ENCODE results near the gene CELF2.

The CELF2 gene

GRCh38 chr10:11004144-11005077 lies 13.3 kb upstream of the CELF2 start:
- DNase-seq: no peak

- no peak for DNase-seq
Measured at GRCh38 chr10:11005725-11006427, 11.8 kb upstream of the CELF2 start.

DNA sequence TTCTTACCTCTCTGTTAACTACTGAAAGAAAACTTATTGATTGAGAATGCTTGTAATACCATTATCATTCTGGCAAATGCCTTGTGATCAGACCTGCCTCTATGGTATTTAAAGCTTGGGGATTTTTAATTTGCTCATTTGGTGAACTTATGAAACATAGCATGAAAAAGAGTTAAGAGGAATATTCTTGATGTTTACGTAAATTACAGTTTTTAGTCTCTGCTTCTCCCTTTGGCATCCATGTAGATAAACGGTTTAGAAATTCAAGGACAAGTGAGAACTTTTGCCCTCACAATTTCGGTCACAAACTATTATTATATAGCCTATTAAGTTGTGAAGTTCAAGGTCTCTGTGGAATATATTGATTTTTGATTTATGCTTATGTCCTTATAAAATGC lies 11.2 kb upstream of the CELF2 start:
- no peak for DNase-seq

DNA sequence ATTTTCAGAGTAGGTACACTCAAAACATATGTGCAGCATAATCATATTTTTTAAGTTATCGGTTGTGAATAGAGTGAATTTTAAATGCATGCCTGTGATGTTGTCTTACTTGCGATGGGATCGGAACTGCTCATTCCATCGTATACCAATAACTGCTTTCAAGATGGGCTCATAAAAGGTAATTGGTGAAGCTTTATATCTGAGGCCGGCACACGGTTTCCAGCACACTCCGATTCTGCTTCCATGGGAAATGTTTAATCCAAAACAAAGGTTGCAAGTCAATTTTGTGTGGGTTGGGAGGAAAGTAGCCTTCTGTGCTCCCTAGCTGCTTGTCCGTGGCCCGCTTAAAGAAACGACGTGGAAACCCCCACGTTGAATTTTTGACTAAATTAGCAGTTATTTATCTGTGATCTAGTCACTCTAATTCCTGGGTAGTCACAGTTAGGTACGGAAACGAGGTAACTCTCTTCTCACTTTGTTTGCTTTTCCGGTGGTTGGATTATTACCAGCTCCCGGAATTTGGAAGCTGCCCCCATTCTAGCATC lies 10.1 kb upstream of the CELF2 start:
- no peak for DNase-seq

- no peak for DNase-seq
Measured at GRCh38 chr10:11009471-11010308, 8.0 kb upstream of the CELF2 start.

- DNase-seq: no peak
Measured at GRCh38 chr10:11010582-11010981, 7.1 kb upstream of the CELF2 start.

DNA sequence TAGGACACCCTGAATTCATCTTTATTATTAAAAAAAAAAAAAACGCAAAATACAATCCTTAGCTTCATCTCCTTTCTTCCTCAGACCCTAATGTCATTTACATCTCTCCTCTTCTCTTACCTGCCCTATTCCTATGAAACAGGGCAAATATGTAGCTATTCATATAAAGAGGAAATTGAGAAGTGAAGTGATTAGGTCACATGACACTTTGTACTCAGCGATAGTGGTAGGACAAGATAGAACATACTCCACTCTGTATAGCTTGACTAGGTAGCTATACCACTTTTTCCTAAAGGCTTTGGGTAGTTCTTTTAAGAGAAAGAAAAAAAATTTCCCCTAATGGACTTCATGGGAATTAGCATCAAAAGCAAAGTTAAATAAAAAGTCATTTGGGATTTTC lies 6.2 kb upstream of the CELF2 start:
- no peak for DNase-seq

DNA sequence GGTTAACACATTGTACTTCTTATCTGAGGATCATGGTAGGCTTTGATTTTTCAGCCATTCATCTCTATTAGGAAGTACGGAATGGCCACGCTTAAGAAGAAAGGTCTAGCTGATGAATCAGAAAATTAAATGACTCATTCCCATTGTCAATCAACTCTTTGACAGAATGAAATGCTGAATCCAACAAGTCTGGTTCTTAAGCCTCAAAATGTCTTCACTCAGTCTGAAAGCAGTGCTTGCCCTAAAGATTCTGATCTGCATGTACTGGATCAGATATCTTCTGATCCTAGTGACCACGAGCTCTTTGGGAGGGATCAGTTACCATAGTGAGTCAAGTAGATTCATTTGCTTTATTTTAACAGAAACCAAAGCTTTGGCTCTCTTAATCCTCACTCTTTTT lies 5.7 kb upstream of the CELF2 start:
- DNase-seq: no peak

DNA sequence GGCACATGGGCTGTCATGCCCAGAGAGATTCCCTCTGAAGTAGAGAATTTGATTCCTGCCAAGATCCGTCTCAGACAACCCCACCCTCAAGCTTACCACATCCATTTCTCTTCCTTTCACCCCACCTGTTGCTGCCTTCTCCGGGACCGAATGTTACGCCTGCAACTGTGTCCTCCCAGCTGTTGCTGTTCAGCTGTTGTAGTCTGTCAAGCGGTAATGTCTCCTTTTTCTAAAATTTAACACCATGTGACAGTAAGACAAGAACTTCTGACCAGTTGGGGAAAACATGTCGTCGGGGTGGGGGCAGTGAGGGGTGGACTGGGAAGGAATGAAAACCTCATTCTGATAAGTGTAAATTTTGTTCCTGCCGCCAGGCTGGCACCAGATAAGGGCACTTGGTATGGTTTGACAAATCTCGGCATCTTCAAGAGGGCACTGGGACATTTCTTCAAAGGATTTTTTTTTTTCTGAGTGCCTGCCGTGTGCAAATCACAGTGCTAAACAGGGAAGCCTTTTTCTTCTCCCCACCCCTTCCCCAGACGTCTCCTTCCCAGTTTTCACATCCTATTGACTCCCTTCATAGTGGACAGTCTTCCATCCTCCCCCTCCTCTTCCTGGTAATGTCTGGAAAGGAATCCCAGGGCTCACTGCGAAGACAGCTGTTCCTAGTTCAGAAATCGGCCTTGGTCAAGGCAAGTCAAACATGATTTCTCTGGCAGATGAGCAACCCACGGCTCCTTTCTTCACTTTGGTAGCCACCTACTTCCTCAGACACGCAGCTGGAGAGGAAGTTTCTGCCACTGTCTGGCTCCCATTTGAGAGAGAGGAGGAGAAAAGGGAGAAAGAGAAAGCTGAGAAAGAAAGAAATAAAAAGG lies 5.0 kb upstream of the CELF2 start:
- no peak for DNase-seq

GRCh38 chr10:11013836-11014235 lies 3.8 kb upstream of the CELF2 start:
- no peak for DNase-seq

DNA sequence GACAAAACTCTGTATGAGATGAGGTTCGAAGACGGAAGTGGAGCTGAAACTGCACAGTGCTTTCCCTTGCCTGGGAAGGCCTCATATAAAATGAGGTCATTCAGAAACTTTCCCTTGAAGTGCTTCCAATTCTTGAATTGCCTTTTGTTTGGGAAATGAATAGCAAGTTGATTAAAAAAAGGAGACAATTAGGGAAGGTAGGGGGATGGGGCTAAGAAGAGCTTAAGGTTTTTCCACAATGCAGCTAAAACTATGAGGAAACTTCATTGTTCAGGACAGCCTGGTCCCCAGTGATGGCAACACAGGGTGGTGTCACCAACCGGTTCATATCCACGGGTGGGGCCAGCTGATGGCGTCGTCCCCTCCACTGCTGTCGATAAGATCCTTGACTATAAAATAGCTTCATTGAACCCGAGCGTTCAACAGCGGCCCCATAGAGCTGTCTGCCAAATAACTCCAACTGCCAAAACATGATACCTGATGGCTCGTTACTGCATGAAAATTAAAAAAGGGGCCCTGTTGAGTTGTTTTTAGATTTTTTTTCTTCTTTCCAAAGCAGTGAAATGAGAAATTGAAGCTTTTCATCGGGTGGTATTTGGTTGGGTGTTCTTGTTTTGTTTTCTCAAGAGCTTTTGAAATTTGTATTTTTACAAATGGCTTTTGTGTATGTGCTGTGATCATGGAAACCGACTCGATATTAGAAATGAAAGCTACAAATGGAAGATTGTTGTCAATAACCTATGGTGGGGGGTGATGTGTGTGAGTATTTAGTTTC lies 2.8 kb upstream of the CELF2 start:
- DNase-seq: no peak

DNA sequence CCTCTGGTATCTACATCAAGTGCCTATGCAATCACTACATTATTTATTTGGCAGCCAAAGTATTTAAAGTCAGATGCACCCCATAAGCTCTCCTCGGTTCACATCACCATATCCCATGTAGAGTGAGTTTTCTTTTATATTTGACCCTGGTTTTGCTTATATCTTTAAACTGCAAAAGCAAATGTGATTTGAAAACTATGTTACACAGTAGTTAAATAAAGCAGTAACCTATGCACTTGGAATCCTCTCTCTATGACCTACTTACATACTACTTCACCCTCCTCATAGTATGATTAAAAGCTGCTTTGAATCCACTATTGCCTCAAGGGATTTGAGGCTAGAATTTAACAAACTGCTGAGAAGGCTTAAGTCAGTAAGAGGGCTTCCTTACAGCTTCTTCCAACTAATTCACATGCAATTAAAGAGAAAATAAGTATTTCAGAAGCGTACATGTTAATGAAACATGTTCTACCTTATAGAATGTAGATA lies 2.2 kb upstream of the CELF2 start:
- no peak for DNase-seq

DNA sequence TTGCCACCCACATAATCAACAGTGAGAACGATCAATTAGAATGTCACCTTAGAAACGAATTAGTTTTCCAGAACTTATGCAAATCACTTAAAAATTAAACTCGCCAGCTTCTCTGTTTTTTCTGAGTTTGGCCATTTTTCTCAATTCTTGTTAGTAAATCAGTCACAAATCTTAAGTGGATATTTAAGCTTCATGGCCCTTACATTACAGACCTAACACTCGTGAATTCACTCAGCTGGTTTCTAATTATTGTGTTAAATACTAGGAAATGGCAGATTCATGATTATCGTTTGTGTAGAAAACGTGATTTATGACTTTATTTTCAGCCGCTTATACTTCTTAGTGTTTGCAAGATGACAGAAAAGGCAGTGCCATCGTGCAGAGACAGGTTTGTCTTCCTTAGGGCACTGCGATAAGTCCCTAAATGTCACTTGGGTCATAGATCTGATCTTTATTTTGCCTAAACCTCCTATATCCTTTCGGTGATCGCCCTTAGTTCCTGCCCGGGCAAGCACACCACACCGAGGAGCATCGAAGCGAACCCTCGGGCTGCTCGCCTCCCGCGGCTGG lies 587 bp upstream of the CELF2 start:
- no peak for DNase-seq

- DNase-seq: no peak
Measured at GRCh38 chr10:11018432-11018841, 765 bp downstream of the CELF2 start.

- DNase-seq: no peak
Measured at GRCh38 chr10:11018855-11019631, 1.4 kb downstream of the CELF2 start.

GRCh38 chr10:11019724-11020547 lies 2.3 kb downstream of the CELF2 start:
- no peak for DNase-seq

DNA sequence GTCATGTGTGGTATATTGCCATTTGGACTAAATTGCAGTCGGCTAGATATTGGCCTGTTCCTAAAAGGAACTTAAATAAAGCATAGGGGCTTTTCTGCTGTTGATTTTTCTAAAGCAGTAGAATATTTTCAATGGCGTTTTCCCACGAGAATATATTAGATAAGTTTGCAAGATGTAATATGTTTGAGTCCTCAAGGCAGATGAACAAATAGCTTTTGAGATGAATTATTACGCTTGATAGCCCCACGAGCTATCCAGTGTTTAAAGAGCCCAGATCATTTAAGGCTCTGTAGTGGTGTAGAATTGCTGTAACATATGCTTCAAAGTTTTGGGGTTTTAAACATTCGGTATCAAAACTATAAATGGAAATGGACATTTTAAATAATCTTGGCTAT lies 2.9 kb downstream of the CELF2 start:
- no peak for DNase-seq

- DNase-seq: no peak
Measured at GRCh38 chr10:11022213-11022612, 4.5 kb downstream of the CELF2 start.
